GM12878 (cell line): ENCODE results near the gene TANK. TPM values are rescaled to one million over a fixed set of nuclear protein-coding genes. Genes with fewer than 3 reads are reported as not detected.

Experiments used
- ATAC-seq: fragments of 200-7000 bp; cut with Tn5 transposase; 3 replicates; pipeline ENCODE4 v1.9.1; 2020; ENCODE audit warnings: mild to moderate bottlenecking, moderate library complexity
- BruUV-seq: library from RNA; stranded (reverse); fragments of 400-500 nt; replicated peaks from 2 replicates; lab custom pipeline; 2021; lab: Mats Ljungman, UMichigan
- CTCF ChIA-PET: fragments of 300-600 bp; sonication (Branson Sonifier 250); formaldehyde crosslinking; extraction: SDS; loops from one replicate; lab custom pipeline; 2021; ENCODE audit warnings: inconsistent platforms; lab: Yijun Ruan, JAX
- POLR2A ChIA-PET: fragments of 350-600 bp; formaldehyde crosslinking; extraction: SDS; loops from one replicate; lab custom pipeline; 2021; ENCODE audit warnings: inconsistent platforms; lab: Charles Lee
- RAD21 ChIA-PET: fragments of 300-600 bp; sonication (Branson Sonifier 250); formaldehyde crosslinking; loops from one replicate; lab custom pipeline; 2023; ENCODE audit warnings: antibody characterized with exemption; ENCODE audit not compliant: unreplicated experiment; lab: Charles Lee
- SMC1A ChIA-PET: fragments of 300-600 bp; sonication (Branson Sonifier 250); formaldehyde crosslinking; loops from one replicate; lab custom pipeline; 2023; ENCODE audit not compliant: unreplicated experiment, uncharacterized antibody; lab: Charles Lee
- DNase-seq: peaks from one replicate; pipeline ENCODE4 v3.0.0-alpha.2; 2011; ENCODE audit warnings: low read depth, low spot score
- FAIRE-seq: peaks from 3 replicates; lab custom pipeline; 2011; peaks lifted over from hg19 to GRCh38; lab: Jason Lieb, UNC
- H2AFZ ChIP-seq: 2 replicates; pipeline ENCODE4 v1.6.0; 2011; ENCODE audit warnings: low read depth, low read length, control low read depth; ENCODE audit not compliant: control insufficient read depth
- H3K27ac ChIP-seq: 2 replicates; pipeline ENCODE4 v1.5.1; 2011; ENCODE audit warnings: control low read depth; ENCODE audit not compliant: control insufficient read depth, insufficient read depth
- H3K27me3 ChIP-seq, 2 experiments: replicated peaks in 1 of 2; 2 replicates each; pipeline versions ENCODE4 v1.6.0 to v1.6.1; 2011; ENCODE audit warnings: low read length in 1 of 2; ENCODE audit not compliant: control insufficient read depth in 2 of 2, insufficient read depth in 2 of 2
- H3K36me3 ChIP-seq, 2 experiments: 2 replicates each; pipeline ENCODE4 v1.5.1; 2011; ENCODE audit warnings: low read length in 1 of 2; ENCODE audit not compliant: control insufficient read depth in 2 of 2, insufficient read depth in 2 of 2
- H3K4me1 ChIP-seq: 2 replicates; pipeline ENCODE4 v1.6.1; 2011; ENCODE audit warnings: mild to moderate bottlenecking, low read length, moderate library complexity, mixed read lengths; ENCODE audit not compliant: control insufficient read depth, insufficient read depth
- H3K4me2 ChIP-seq: 2 replicates; pipeline ENCODE4 v1.6.0; 2011; ENCODE audit warnings: control low read depth; ENCODE audit not compliant: control insufficient read depth, insufficient read depth
- H3K4me3 ChIP-seq: fragments of 200-600 bp; sonication (generic); 2 replicates; pipeline ENCODE4 v1.5.1; 2016
- H3K79me2 ChIP-seq: 2 replicates; pipeline ENCODE4 v1.6.0; 2011; ENCODE audit warnings: low read length; ENCODE audit not compliant: control insufficient read depth, insufficient read depth
- H3K9ac ChIP-seq: 2 replicates; pipeline ENCODE4 v1.8.0; 2011; ENCODE audit warnings: low read length, control low read depth, mixed read lengths; ENCODE audit not compliant: control insufficient read depth, insufficient read depth
- H3K9me3 ChIP-seq: replicated peaks from 3 replicates; pipeline ENCODE4 v1.5.1; 2011; ENCODE audit warnings: mild to moderate bottlenecking, low read length; ENCODE audit not compliant: control insufficient read depth, insufficient read depth
- H4K20me1 ChIP-seq: 2 replicates; pipeline ENCODE4 v1.6.0; 2011; ENCODE audit not compliant: control insufficient read depth, insufficient read depth
- BCL11A ChIP-seq: IDR thresholded peaks from 2 replicates; pipeline ENCODE4 v1.6.1; 2011; ENCODE audit warnings: low read depth, low read length
- CBFB ChIP-seq: IDR thresholded peaks from 2 replicates; pipeline ENCODE4 v1.6.1; 2016; ENCODE audit warnings: antibody characterized with exemption, low read depth
- CBX5 ChIP-seq: sonication (generic); IDR thresholded peaks from 2 replicates; pipeline ENCODE4 v1.6.1; 2016; ENCODE audit warnings: low read depth, moderate library complexity, mild to moderate bottlenecking, inconsistent platforms
- EP300 ChIP-seq, 2 experiments: fragments of 150-350 bp in 1 of 2; IDR thresholded peaks; 2 replicates each; pipeline ENCODE4 v1.6.1; 2011 to 2012; ENCODE audit warnings: low read depth in 2 of 2, low read length in 2 of 2, borderline replicate concordance in 1 of 2, improper control_type of control experiment in 1 of 2, inconsistent platforms in 1 of 2; ENCODE audit not compliant: control insufficient read depth in 1 of 2
- GATAD2B ChIP-seq: fragments of 450-650 bp; conservative IDR thresholded peaks from 2 replicates; pipeline ENCODE4 v1.6.1; 2017; ENCODE audit warnings: low read depth, mild to moderate bottlenecking, moderate library complexity
- LARP7 ChIP-seq: fragments of 450-650 bp; IDR thresholded peaks from 2 replicates; pipeline ENCODE4 v1.6.1; 2017; ENCODE audit warnings: mild to moderate bottlenecking
- SMARCA5 ChIP-seq: fragments of 450-650 bp; IDR thresholded peaks from 2 replicates; pipeline ENCODE4 v1.6.1; 2017; ENCODE audit warnings: mild to moderate bottlenecking
- SREBF1 ChIP-seq: IDR thresholded peaks from 2 replicates; pipeline ENCODE4 v1.6.1; 2012; ENCODE audit warnings: mild to moderate bottlenecking, low read length
- SRF ChIP-seq, 2 experiments: IDR thresholded peaks; 2 replicates each; pipeline ENCODE4 v1.6.1; 2011; ENCODE audit warnings: low read depth in 2 of 2, low read length in 2 of 2, mild to moderate bottlenecking in 1 of 2, moderate library complexity in 1 of 2
- TARDBP ChIP-seq: IDR thresholded peaks from 2 replicates; pipeline ENCODE4 v1.6.1; 2016; ENCODE audit warnings: borderline replicate concordance
- TCF12 ChIP-seq: IDR thresholded peaks from 2 replicates; pipeline ENCODE4 v1.6.1; 2011; ENCODE audit warnings: low read depth, mild to moderate bottlenecking, low read length
- ZBTB33 ChIP-seq: fragments of 450-650 bp; IDR thresholded peaks from 2 replicates; pipeline ENCODE4 v1.6.1; 2017; ENCODE audit warnings: mild to moderate bottlenecking
- WGBS: methylation state at CpG from one replicate; pipeline ENCODE4 v1.1.6; 2016; ENCODE audit warnings: low lambda C conversion rate; ENCODE audit not compliant: insufficient replicate concordance, insufficient coverage; ENCODE audit errors: missing lambda C conversion rate; 5-methylcytosine and 5-hydroxymethylcytosine counted together
- in situ Hi-C: fragments of 300-500 bp; cut with MboI; formaldehyde crosslinking; loops from 9 replicates; pipeline ENCODE4 v1.14.3; 2018; ENCODE audit warnings: mixed read lengths
- intact Hi-C: fragments of 100-400 bp; cut with micrococcal nuclease; formaldehyde crosslinking; loops from one replicate; pipeline ENCODE4 v1.14.2; 2022; ENCODE audit not compliant: unreplicated experiment
- polyA plus RNA-seq, 11 experiments: library from polyadenylated mRNA; depleted of rRNA in 4 of 11; unstranded in 6 of 11; stranded (reverse) in 5 of 11; fragments of >200 nt; fragmentation: Nextera tagmentation in 4 of 11; fragmentation: Illumina TruSeq in 1 of 11; extraction: Ambion mirVana in 4 of 11; extraction: Trizol in 1 of 11; gene quantifications; 1 replicate in 1 of 11; 2 replicates in 10 of 11; pipeline versions ENCODE4 v1.2.1 to v1.2.3, GENCODE V29; 2011 to 2016; ENCODE audit warnings: inconsistent platforms in 2 of 11, missing spikeins in 2 of 11, low read depth in 1 of 11
- total RNA-seq, 4 experiments: library from RNA; depleted of rRNA in 3 of 4; stranded (reverse); fragments of >200 nt in 3 of 4; fragmentation: Illumina TruSeq in 1 of 4; extraction: Trizol in 1 of 4; gene quantifications; 2 replicates each; pipeline versions ENCODE4 v1.2.1 to v1.2.3, GENCODE V29; 2013 to 2021
- TF ChIP-seq, protein P1 (sequence below): fragments of 150-350 bp; IDR thresholded peaks from 2 replicates; pipeline ENCODE4 v1.6.1; 2016; ENCODE audit warnings: low read depth, low read length

The TANK gene
- total and polyA plus RNA-seq, 10 of the 15 experiments (the other 5 are each of a cell fraction or from before 2014, with no cell fraction given): 48.6 to 127 (median 103) TPM

DNA sequence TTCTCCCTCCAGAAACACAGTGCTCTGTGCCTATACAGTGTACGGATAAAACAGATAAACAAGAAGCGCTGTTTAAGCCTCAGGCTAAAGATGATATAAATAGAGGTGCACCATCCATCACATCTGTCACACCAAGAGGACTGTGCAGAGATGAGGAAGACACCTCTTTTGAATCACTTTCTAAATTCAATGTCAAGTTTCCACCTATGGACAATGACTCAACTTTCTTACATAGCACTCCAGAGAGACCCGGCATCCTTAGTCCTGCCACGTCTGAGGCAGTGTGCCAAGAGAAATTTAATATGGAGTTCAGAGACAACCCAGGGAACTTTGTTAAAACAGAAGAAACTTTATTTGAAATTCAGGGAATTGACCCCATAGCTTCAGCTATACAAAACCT, 70.7 kb downstream of the TANK start:
- no TSS peak for BruUV-seq
- H2AFZ ChIP-seq: no peak overlapping the region
- TF ChIP-seq CBFB (no peak), TARDBP (no peak)
- 98% methylated on average over 4 of the region's 4 CpGs for WGBS
- ChIA-PET RAD21 (interaction anchor here (1.4 to 3.0 kb wide), 2 partner anchors 11 to 15 kb away, joined by 5 to 7 read pairs; no protein-coding TSS in a partner anchor), CTCF (interaction anchor here (0.9 to 5.8 kb wide), 13 partner anchors 8 to 167 kb away, joined by 3 to 52 read pairs (median 6); no protein-coding TSS in a partner anchor), SMC1A (interaction anchor here (1.1 to 6.0 kb wide), 16 partner anchors 8 to 715 kb away, joined by 3 to 46 read pairs (median 6); no protein-coding TSS in a partner anchor), POLR2A (interaction anchor here (1.0 to 1.5 kb wide), 3 partner anchors 10 to 62 kb away, joined by 3 to 6 read pairs (median 4); no protein-coding TSS in a partner anchor)
- in situ Hi-C loops (no loop called here), intact Hi-C loops (no loop called here)
- H3K4me1 ChIP-seq: no peaks in the 10 kb centered on the region
- DNase-seq (no peak), ATAC-seq (no peak), FAIRE-seq (no peak)
- H3K4me2 ChIP-seq: no peak overlapping the region
- H3K9me3 ChIP-seq: no peaks in the 10 kb centered on the region
- no peaks in the 10 kb centered on the region for H3K27me3 ChIP-seq
- H3K27ac ChIP-seq: no peak overlapping the region
- no peak overlapping the region for H3K4me3 ChIP-seq
- H3K9ac ChIP-seq: no peak overlapping the region
- peaks cover 1 to 8% of the 10 kb centered on the region in 2 experiments; a peak in 3 of 4 replicates for H3K36me3 ChIP-seq
- H4K20me1 ChIP-seq: no peaks in the 10 kb centered on the region
- no peaks in the 10 kb centered on the region for H3K79me2 ChIP-seq

DNA sequence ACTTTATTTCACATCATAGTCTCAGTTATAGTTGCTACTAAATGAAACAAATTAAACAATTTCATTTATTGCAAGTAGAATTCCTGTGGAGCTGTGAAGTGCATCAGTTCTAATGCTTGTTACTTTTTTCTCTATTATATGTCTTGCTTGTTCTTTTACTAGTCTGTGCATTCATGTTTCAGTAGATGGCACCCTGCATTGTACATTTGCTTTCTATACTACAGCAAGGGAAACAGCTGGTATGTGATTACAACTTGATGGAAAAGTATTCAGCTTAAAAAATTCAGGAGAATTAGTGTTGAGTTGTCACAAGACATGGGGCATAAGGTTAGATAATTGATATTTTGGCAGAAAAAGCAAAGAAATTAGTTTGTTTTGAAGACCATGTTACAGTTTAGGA, 72.3 kb downstream of the TANK start:
- no peak overlapping the region for H3K27ac ChIP-seq
- no TSS peak for BruUV-seq
- TF ChIP-seq SMARCA5: no peak
- no peak for TF ChIP-seq TCF12
- no peak for TF ChIP-seq LARP7
- TF ChIP-seq, protein P1, sequence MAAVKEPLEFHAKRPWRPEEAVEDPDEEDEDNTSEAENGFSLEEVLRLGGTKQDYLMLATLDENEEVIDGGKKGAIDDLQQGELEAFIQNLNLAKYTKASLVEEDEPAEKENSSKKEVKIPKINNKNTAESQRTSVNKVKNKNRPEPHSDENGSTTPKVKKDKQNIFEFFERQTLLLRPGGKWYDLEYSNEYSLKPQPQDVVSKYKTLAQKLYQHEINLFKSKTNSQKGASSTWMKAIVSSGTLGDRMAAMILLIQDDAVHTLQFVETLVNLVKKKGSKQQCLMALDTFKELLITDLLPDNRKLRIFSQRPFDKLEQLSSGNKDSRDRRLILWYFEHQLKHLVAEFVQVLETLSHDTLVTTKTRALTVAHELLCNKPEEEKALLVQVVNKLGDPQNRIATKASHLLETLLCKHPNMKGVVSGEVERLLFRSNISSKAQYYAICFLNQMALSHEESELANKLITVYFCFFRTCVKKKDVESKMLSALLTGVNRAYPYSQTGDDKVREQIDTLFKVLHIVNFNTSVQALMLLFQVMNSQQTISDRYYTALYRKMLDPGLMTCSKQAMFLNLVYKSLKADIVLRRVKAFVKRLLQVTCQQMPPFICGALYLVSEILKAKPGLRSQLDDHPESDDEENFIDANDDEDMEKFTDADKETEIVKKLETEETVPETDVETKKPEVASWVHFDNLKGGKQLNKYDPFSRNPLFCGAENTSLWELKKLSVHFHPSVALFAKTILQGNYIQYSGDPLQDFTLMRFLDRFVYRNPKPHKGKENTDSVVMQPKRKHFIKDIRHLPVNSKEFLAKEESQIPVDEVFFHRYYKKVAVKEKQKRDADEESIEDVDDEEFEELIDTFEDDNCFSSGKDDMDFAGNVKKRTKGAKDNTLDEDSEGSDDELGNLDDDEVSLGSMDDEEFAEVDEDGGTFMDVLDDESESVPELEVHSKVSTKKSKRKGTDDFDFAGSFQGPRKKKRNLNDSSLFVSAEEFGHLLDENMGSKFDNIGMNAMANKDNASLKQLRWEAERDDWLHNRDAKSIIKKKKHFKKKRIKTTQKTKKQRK: no peak
- TF ChIP-seq EP300 (IDR thresholded peaks at IDR 0.05; ENCODE audit: borderline replicate concordance in 1 of 2, control insufficient read depth in 1 of 2, low read depth in 2 of 2, low read length in 2 of 2): no peak
- TF ChIP-seq GATAD2B: no peak
- TF ChIP-seq SRF (IDR thresholded peaks at IDR 0.05; ENCODE audit: low read depth in 2 of 2, low read length in 2 of 2): no peak
- no peak for TF ChIP-seq CBX5
- no peak for TF ChIP-seq BCL11A
- no peak for TF ChIP-seq SREBF1
- TF ChIP-seq ZBTB33: no peak

More for the DNA sequence above, 72.3 kb downstream of the TANK start:
- no peak overlapping the region for H3K4me3 ChIP-seq
- intact Hi-C loops: no loop called here
- H3K79me2 ChIP-seq: no peaks in the 10 kb centered on the region
- no peak overlapping the region for H2AFZ ChIP-seq
- H3K9ac ChIP-seq: no peak overlapping the region
- no peak for FAIRE-seq
- no peak for DNase-seq
- H3K4me2 ChIP-seq: no peak overlapping the region
- in situ Hi-C loops: no loop called here
- H4K20me1 ChIP-seq: no peaks in the 10 kb centered on the region
- H3K36me3 ChIP-seq: peaks cover 2 to 8% of the 10 kb centered on the region in 2 experiments
- SMC1A ChIA-PET: interaction anchor here (0.8 to 6.0 kb wide), 21 partner anchors 9 to 142 kb away, joined by 3 to 46 read pairs (median 5); partner anchors contain the start of gene PSMD14
- no peaks in the 10 kb centered on the region for H3K27me3 ChIP-seq
- no peaks in the 10 kb centered on the region for H3K9me3 ChIP-seq
- POLR2A ChIA-PET: interaction anchor here (1.2 to 3.7 kb wide), 2 partner anchors 11 to 13 kb away, joined by 3 to 16 read pairs; no protein-coding TSS in a partner anchor
- peaks cover 5% of the 10 kb centered on the region for H3K4me1 ChIP-seq
- CTCF ChIA-PET: interaction anchor here (0.8 to 5.8 kb wide), 17 partner anchors 9 to 169 kb away, joined by 3 to 52 read pairs (median 5); no protein-coding TSS in a partner anchor
- no peak for ATAC-seq
- RAD21 ChIA-PET: interaction anchor here (0.6 to 3.0 kb wide), 12 partner anchors 9 to 909 kb away, joined by 3 to 14 read pairs (median 4); no protein-coding TSS in a partner anchor
